Panc1 (cell line): ENCODE measurements around the gene CCDC86.

ENCODE experiments used
- TCF7L2 ChIP-seq: IDR thresholded peaks from 2 replicates; pipeline ENCODE4 v1.6.1; 2011; ENCODE audit warnings: mild to moderate bottlenecking, low read depth, low read length, inconsistent platforms
- TF ChIP-seq, protein P1 (sequence below): fragments of 450-650 bp; IDR thresholded peaks from 2 replicates; pipeline ENCODE4 v1.5.1; 2017; ENCODE audit warnings: mild to moderate bottlenecking

GRCh38 chr11:60899977-60900376 is 58.1 kb downstream of the CCDC86 start:
- TF ChIP-seq, protein P1, sequence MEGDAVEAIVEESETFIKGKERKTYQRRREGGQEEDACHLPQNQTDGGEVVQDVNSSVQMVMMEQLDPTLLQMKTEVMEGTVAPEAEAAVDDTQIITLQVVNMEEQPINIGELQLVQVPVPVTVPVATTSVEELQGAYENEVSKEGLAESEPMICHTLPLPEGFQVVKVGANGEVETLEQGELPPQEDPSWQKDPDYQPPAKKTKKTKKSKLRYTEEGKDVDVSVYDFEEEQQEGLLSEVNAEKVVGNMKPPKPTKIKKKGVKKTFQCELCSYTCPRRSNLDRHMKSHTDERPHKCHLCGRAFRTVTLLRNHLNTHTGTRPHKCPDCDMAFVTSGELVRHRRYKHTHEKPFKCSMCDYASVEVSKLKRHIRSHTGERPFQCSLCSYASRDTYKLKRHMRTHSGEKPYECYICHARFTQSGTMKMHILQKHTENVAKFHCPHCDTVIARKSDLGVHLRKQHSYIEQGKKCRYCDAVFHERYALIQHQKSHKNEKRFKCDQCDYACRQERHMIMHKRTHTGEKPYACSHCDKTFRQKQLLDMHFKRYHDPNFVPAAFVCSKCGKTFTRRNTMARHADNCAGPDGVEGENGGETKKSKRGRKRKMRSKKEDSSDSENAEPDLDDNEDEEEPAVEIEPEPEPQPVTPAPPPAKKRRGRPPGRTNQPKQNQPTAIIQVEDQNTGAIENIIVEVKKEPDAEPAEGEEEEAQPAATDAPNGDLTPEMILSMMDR, result no peak
- TF ChIP-seq TCF7L2, result no peak
